NCI-H2107 (cell line): ENCODE measurements around the gene FBP1.
"Not testable (repeated sequence)": the region's sequence is repeated elsewhere in the genome, so short reads cannot be mapped to it uniquely, and the experiment has no call there.

Experiments
- DNase-seq: peaks from one replicate; lab custom pipeline; 2025; lab: John Stamatoyannopoulos, UW

The FBP1 gene

GRCh38 chr9:94612071-94612470 lies 27.2 kb downstream of the FBP1 start:
- DNase-seq = no peak

GRCh38 chr9:94611638-94612068 lies 27.7 kb downstream of the FBP1 start:
- no peak for DNase-seq

- no peak for DNase-seq
Measured at GRCh38 chr9:94610181-94610606, 29.1 kb downstream of the FBP1 start.

GRCh38 chr9:94607423-94607691 lies 32.0 kb downstream of the FBP1 start:
- no peak for DNase-seq

- no peak for DNase-seq
Measured at GRCh38 chr9:94606646-94607422, 32.5 kb downstream of the FBP1 start.

GRCh38 chr9:94603259-94604160 lies 35.8 kb downstream of the FBP1 start:
- peak; percentile 6 for DNase-seq

GRCh38 chr9:94602666-94603065 lies 36.7 kb downstream of the FBP1 start:
- DNase-seq = no peak

GRCh38 chr9:94600715-94601114 lies 38.6 kb downstream of the FBP1 start:
- no peak for DNase-seq

GRCh38 chr9:94600258-94600657 lies 39.1 kb downstream of the FBP1 start:
- DNase-seq = no peak

GRCh38 chr9:94599102-94599501 lies 40.2 kb downstream of the FBP1 start:
- DNase-seq = no peak

- no peak for DNase-seq
Measured at GRCh38 chr9:94593459-94594345, 45.6 kb downstream of the FBP1 start, which contains the start of gene FBP2. Gene FBP2, minus strand, starts transcription at chr9:94593824. Its CDS starts 98 bp downstream, at chr9:94593726.

- not testable (repeated sequence) for DNase-seq
Measured at GRCh38 chr9:94592683-94593082, 46.6 kb downstream of the FBP1 start.

GRCh38 chr9:94591876-94592275 lies 47.4 kb downstream of the FBP1 start:
- DNase-seq = no peak

GRCh38 chr9:94591046-94591545 lies 48.2 kb downstream of the FBP1 start:
- not testable (repeated sequence) for DNase-seq

GRCh38 chr9:94588681-94589080 lies 50.6 kb downstream of the FBP1 start:
- no peak for DNase-seq

GRCh38 chr9:94586814-94587213 lies 52.5 kb downstream of the FBP1 start:
- DNase-seq = no peak

GRCh38 chr9:94586316-94586715 lies 53.0 kb downstream of the FBP1 start:
- DNase-seq = no peak

GRCh38 chr9:94584555-94584954 lies 54.8 kb downstream of the FBP1 start:
- no peak for DNase-seq

- no peak for DNase-seq
Measured at GRCh38 chr9:94581728-94582127, 57.6 kb downstream of the FBP1 start.

- DNase-seq = no peak
Measured at GRCh38 chr9:94577571-94577970, 61.7 kb downstream of the FBP1 start.

- DNase-seq = no peak
Measured at GRCh38 chr9:94577036-94577435, 62.3 kb downstream of the FBP1 start.

- no peak for DNase-seq
Measured at GRCh38 chr9:94576131-94576530, 63.2 kb downstream of the FBP1 start.
